Adrenal gland (tissue), 5 donors: ENCODE measurements around the gene ADAMTS4.

Experiments
- POLR2A ChIP-seq, 2 donors: fragments of 450-650 bp; IDR thresholded peaks; one replicate each; pipeline ENCODE4 v1.6.1; 2017; ENCODE audit warnings: antibody characterized with exemption in 2 of 2, mild to moderate bottlenecking in 2 of 2, moderate library complexity in 1 of 2
- TF ChIP-seq, protein P1 (sequence below), 6 experiments: fragments of 450-650 bp in 4 of 6; fragments of 200-600 bp in 2 of 6; sonication (generic) in 1 of 6; IDR thresholded peaks; 1 replicate in 5 of 6; 2 replicates in 1 of 6; pipeline versions ENCODE4 v1.5.1 to v1.8.0; 2016 to 2021; ENCODE audit warnings: antibody characterized with exemption in 6 of 6, mild to moderate bottlenecking in 2 of 6, moderate library complexity in 1 of 6
- donor health status: DM: no; HTN: no; CAD: no.

DNA sequence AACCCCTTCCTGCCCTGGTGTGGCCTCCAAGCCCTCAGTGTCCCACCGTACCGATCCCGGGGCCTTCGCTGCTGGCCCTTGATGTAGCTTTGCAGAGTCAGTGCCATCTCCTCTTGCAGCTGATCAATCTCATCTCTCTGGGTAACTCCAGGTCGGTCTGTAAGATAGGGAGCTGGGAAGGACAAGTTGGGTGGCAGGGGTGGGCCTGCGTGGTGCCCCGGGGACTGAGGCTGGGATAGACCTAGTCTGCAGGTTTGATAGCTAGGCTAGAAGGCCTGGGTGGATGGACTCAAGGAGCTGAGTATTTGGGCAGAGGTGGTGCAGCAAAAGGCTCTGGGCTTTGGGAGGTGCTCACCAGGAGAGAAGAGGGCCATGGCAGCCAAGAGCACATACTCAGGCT is 31.9 kb upstream of the ADAMTS4 start:
- TF ChIP-seq, protein P1, sequence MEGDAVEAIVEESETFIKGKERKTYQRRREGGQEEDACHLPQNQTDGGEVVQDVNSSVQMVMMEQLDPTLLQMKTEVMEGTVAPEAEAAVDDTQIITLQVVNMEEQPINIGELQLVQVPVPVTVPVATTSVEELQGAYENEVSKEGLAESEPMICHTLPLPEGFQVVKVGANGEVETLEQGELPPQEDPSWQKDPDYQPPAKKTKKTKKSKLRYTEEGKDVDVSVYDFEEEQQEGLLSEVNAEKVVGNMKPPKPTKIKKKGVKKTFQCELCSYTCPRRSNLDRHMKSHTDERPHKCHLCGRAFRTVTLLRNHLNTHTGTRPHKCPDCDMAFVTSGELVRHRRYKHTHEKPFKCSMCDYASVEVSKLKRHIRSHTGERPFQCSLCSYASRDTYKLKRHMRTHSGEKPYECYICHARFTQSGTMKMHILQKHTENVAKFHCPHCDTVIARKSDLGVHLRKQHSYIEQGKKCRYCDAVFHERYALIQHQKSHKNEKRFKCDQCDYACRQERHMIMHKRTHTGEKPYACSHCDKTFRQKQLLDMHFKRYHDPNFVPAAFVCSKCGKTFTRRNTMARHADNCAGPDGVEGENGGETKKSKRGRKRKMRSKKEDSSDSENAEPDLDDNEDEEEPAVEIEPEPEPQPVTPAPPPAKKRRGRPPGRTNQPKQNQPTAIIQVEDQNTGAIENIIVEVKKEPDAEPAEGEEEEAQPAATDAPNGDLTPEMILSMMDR (IDR thresholded peaks at IDR 0.05): no peak
- TF ChIP-seq POLR2A (IDR thresholded peaks at IDR 0.05): no peak
